Prostate gland (tissue), 2 donors: ENCODE data around the gene KDM4B. TPM values are rescaled to one million over a fixed set of nuclear protein-coding genes. Genes with fewer than 3 reads are reported as not detected.

Experiments used
- DNase-seq: peaks from one replicate; pipeline ENCODE4 v3.0.0-alpha.2; 2019; ENCODE audit warnings: low spot score
- H3K27ac ChIP-seq, 2 donors: fragments of 200-600 bp; sonication (generic); 2 replicates each; pipeline ENCODE4 v1.5.1; 2017 to 2019
- H3K27me3 ChIP-seq: fragments of 200-600 bp; sonication (generic); replicated peaks from 2 replicates; pipeline ENCODE4 v1.5.1; 2019; ENCODE audit not compliant: insufficient read depth
- H3K36me3 ChIP-seq, 2 donors: fragments of 200-600 bp; sonication (generic); 1 replicate in 1 of 2; 2 replicates in 1 of 2; pipeline versions ENCODE4 v1.5.1 to v1.8.1; 2017 to 2019
- H3K4me1 ChIP-seq: fragments of 200-600 bp; sonication (generic); replicated peaks from 2 replicates; pipeline ENCODE4 v1.5.1; 2019
- H3K4me3 ChIP-seq, 2 donors: fragments of 200-600 bp; sonication (generic); 2 replicates each; pipeline ENCODE4 v1.5.1; 2017 to 2019
- H3K9me3 ChIP-seq: fragments of 200-600 bp; sonication (generic); 2 replicates; pipeline ENCODE4 v1.5.1; 2017
- CTCF ChIP-seq, 4 experiments: fragments of 200-600 bp in 2 of 4; fragments of 450-650 bp in 2 of 4; sonication (generic) in 2 of 4; IDR thresholded peaks; 1 replicate in 3 of 4; 2 replicates in 1 of 4; pipeline ENCODE4 v1.5.1; 2016 to 2019; ENCODE audit warnings: antibody characterized with exemption in 4 of 4, mild to moderate bottlenecking in 2 of 4, moderate library complexity in 2 of 4
- POLR2A ChIP-seq: fragments of 450-650 bp; IDR thresholded peaks from one replicate; pipeline ENCODE4 v1.6.1; 2016; ENCODE audit warnings: antibody characterized with exemption, mild to moderate bottlenecking
- POLR2AphosphoS5 ChIP-seq: sonication (generic); formaldehyde crosslinking; IDR thresholded peaks from one replicate; pipeline ENCODE4 v1.6.1; 2017; ENCODE audit warnings: antibody characterized with exemption
- WGBS: methylation state at CpG from one replicate; pipeline ENCODE4 v1.1.5; 2018; 5-methylcytosine and 5-hydroxymethylcytosine counted together
- intact Hi-C: fragments of 100-400 bp; cut with DNase I; formaldehyde crosslinking; loops from one replicate; pipeline ENCODE4 v1.14.2; 2022
- total RNA-seq, 2 donors: library from RNA; depleted of rRNA; stranded (reverse); fragments of >200 nt; gene quantifications; one replicate each; pipeline ENCODE4 v1.1.0, GENCODE V29; 2016

KDM4B gene
- total RNA-seq, 2 donors from 2014 or later, result 74.6 to 136 TPM

- Histone ChIP-seq H3K36me3 (no peaks in the 10 kb centered on the region), H3K27me3 (no peaks in the 10 kb centered on the region), H3K9me3 (no peaks in the 10 kb centered on the region), H3K4me1 (peaks cover 31% of the 10 kb centered on the region), H3K27ac (peak overlapping the region; percentile 80 to 85), H3K4me3 (no peak overlapping the region)
- peak; percentile 84 for DNase-seq
- intact Hi-C loops, result no loop called here
- WGBS, result 39% methylated on average over 13 of the region's 13 CpGs
- TF ChIP-seq CTCF (IDR thresholded peaks at IDR 0.05) (no peak), POLR2AphosphoS5 (peak; percentile 83), POLR2A (no peak)
These were observed 23.2 kb downstream of the KDM4B start for GRCh38 chr19:4991996-4992698.

- DNase-seq, result no peak
- intact Hi-C loops, result no loop called here
- H3K27ac ChIP-seq, result peak overlapping the region; percentile 80 to 85
- TF ChIP-seq POLR2A, result no peak
- TF ChIP-seq POLR2AphosphoS5, result no peak
- no peak for TF ChIP-seq CTCF (IDR thresholded peaks at IDR 0.05)
- H3K4me3 ChIP-seq, result no peak overlapping the region
- WGBS, result 86% methylated on average over 3 of the region's 3 CpGs
- no peaks in the 10 kb centered on the region for H3K9me3 ChIP-seq
- no peaks in the 10 kb centered on the region for H3K27me3 ChIP-seq
- no peaks in the 10 kb centered on the region for H3K36me3 ChIP-seq
- peaks cover 19% of the 10 kb centered on the region for H3K4me1 ChIP-seq
These were observed 24.8 kb downstream of the KDM4B start for GRCh38 chr19:4993683-4994082.

- 73% methylated on average over 5 of the region's 5 CpGs for WGBS
- Histone ChIP-seq H3K36me3 (no peaks in the 10 kb centered on the region), H3K27ac (peak overlapping the region in 1 of 2 donors; percentile 46), H3K27me3 (no peaks in the 10 kb centered on the region), H3K4me1 (peaks cover 6% of the 10 kb centered on the region), H3K9me3 (no peaks in the 10 kb centered on the region), H3K4me3 (no peak overlapping the region)
- intact Hi-C loops, result no loop called here
- DNase-seq, result no peak
- TF ChIP-seq POLR2AphosphoS5 (no peak), CTCF (IDR thresholded peaks at IDR 0.05) (no peak), POLR2A (no peak)
These were observed 27.8 kb downstream of the KDM4B start for GRCh38 chr19:4996701-4997100.

GRCh38 chr19:4997297-4997696, 28.4 kb downstream of the KDM4B start:
- TF ChIP-seq POLR2AphosphoS5 (no peak), POLR2A (no peak), CTCF (IDR thresholded peaks at IDR 0.05) (no peak)
- no peak for DNase-seq
- Histone ChIP-seq H3K36me3 (no peaks in the 10 kb centered on the region), H3K4me3 (no peak overlapping the region), H3K27me3 (no peaks in the 10 kb centered on the region), H3K4me1 (peaks cover 10% of the 10 kb centered on the region), H3K9me3 (no peaks in the 10 kb centered on the region), H3K27ac (peak overlapping the region in 1 of 2 donors; percentile 57)
- intact Hi-C loops, result no loop called here
- WGBS, result 96% methylated on average over 12 of the region's 12 CpGs

GRCh38 chr19:5000120-5000611, 31.3 kb downstream of the KDM4B start:
- H3K4me3 ChIP-seq, result no peak overlapping the region
- intact Hi-C loops, result no loop called here
- no peaks in the 10 kb centered on the region for H3K27me3 ChIP-seq
- no peaks in the 10 kb centered on the region for H3K9me3 ChIP-seq
- DNase-seq, result no peak
- no peaks in the 10 kb centered on the region for H3K36me3 ChIP-seq
- peaks cover 24% of the 10 kb centered on the region for H3K4me1 ChIP-seq
- H3K27ac ChIP-seq, result peak overlapping the region in 1 of 2 donors; percentile 88
- TF ChIP-seq POLR2AphosphoS5, result no peak
- TF ChIP-seq CTCF (IDR thresholded peaks at IDR 0.05), result no peak
- TF ChIP-seq POLR2A, result no peak
- 83% methylated on average over 6 of the region's 6 CpGs for WGBS
